GM12865 (cell line): ENCODE results near the gene SNX9.
A peak's percentile ranks its signal among the peaks of the same experiment; 100 is the strongest.

ENCODE experiments used
- DNase-seq: peaks from one replicate; pipeline ENCODE4 v3.0.0; 2010; ENCODE audit warnings: low read depth
- H3K4me3 ChIP-seq: 2 replicates; pipeline ENCODE4 v1.5.1; 2011; ENCODE audit warnings: mild to moderate bottlenecking, low read depth, low read length, control low read depth
- TF ChIP-seq, protein P1 (sequence below): IDR thresholded peaks from 2 replicates; pipeline ENCODE4 v1.5.1; 2011; ENCODE audit warnings: low read length, control low read depth, low read depth, inconsistent platforms; ENCODE audit not compliant: insufficient read depth; ENCODE audit errors: missing control alignments

The SNX9 gene

DNA sequence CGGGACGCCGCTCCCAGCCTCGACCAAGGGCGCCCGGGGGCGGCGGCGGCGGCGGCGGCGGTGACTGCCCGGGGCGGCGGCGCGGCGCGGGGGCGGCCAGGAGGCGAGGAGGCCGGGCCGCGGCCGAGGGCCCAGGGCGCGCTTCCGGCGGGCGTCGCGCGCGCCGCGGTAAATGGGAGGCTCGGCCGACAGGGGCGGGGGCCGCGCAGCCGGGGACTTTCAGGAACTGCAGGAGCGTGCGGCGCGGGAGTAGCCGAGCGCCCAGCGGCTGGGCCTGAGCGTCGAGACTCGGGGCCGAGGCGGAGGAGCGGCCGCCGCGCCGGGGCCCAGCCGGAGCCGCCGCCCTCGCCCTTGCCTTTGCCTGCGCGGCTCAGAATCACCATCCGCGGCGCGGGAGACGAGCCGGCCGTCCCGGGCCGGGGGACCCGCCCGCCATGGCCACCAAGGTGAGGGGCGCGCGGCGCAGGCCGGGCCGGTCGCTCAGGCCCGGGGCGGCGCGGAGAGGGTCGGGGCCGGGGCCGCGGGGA lies at the start of gene SNX9:
Gene SNX9, plus strand, starts transcription at position 246 of the 527 bp plus-strand sequence. Its CDS starts 189 bp downstream, at position 435.
- peak within 1 kb of the TSS; percentile 79 for H3K4me3 ChIP-seq
- peak; percentile 59 for DNase-seq
- TF ChIP-seq, protein P1, sequence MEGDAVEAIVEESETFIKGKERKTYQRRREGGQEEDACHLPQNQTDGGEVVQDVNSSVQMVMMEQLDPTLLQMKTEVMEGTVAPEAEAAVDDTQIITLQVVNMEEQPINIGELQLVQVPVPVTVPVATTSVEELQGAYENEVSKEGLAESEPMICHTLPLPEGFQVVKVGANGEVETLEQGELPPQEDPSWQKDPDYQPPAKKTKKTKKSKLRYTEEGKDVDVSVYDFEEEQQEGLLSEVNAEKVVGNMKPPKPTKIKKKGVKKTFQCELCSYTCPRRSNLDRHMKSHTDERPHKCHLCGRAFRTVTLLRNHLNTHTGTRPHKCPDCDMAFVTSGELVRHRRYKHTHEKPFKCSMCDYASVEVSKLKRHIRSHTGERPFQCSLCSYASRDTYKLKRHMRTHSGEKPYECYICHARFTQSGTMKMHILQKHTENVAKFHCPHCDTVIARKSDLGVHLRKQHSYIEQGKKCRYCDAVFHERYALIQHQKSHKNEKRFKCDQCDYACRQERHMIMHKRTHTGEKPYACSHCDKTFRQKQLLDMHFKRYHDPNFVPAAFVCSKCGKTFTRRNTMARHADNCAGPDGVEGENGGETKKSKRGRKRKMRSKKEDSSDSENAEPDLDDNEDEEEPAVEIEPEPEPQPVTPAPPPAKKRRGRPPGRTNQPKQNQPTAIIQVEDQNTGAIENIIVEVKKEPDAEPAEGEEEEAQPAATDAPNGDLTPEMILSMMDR: no peak

DNA sequence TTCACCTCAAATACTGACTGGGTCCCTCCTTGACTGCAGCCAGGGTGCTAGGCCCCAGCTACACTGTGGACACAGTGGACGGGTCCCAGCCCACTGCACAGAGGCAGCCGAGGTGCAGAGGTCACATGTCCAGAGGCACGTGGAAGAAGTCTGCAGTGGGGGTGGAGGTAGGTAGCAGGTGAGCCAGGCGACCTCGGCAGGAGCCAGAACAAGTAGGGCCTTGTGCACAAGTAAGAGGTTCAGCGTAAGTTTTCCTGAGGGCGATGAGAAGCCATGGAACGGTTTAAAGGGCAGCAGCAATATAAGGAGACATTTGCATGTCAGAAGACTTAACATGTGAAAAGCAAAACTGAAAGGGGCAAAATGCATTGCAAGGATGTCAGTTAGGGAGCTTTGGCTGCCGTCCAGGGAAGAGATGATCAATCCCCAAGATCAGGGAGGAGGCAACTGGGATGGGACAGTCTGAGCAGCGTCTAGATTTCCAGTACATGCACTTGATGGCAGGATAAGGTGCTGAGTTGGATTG lies 49.7 kb upstream of the SNX9 start:
- TF ChIP-seq, protein P1: no peak
- no peak overlapping the region for H3K4me3 ChIP-seq
- no peak for DNase-seq

DNA sequence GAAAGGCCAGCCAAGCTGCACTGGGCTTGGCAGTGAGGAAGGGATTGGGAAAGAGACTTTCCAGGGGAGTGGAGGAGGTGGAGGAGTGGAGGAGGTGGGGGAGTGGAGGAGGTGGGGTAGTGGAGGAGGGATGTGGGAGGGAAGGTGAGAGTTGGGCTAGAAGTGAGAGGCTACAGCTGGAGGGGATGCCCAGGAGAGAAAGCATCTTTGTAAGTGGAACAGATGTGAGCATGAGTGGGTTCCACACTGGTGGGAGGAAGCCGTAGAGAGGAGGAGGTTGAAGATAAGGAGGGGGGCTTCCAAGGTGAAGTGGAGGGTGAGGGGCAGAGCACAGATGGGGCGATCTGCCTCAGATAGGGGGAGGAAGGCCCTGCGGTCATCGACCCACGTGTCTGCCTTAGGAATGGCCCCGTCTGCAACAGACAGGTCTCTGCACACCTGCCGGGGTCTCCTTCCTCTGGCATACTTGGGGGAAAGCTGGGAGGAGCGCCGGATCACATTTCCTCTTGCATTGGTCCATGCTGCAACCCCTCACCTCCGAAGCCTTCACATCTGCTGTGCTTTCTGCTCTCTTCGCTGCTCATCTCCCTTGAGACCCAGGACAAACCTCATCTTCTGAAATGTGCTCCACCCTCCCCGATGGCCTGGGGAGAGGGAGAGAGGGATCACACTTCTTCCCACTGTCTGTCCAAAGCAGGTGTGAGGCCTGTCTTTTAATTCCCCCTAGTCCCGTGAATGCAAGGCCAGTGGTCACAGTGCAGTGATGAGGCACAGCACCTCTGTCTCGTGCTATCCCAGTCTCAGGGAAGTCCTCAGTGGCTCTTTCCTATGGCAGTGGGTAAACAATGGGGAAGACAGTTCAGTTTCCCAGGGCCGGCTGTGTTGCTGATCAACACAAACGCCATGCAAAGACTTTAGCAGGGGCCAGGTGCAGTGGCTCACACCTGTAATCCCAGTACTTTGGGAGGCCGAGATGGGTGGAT lies 48.6 kb upstream of the SNX9 start:
- TF ChIP-seq, protein P1: no peak
- DNase-seq: peak; percentile 38
- H3K4me3 ChIP-seq: no peak overlapping the region

DNA sequence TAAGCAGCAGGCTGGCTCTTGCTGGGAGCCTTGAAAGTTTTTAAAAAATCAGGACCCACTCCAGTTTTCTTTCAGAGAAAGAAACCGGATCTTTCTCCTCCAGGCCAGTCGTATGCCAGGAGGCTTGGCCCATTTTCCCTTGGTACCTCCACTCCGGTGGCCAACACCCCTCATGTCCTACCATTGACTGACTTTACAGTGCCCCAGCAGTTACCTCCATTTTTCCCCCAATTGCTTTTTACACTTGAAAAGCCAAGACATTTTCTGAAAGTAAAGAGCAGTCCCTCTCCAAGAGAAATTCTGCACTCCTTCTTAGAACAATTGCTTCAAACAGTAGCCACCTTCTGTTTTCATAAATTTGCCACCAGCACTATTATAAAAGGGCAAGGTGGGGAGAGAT lies 47.7 kb upstream of the SNX9 start:
- no peak overlapping the region for H3K4me3 ChIP-seq
- no peak for DNase-seq
- TF ChIP-seq, protein P1: no peak

DNA sequence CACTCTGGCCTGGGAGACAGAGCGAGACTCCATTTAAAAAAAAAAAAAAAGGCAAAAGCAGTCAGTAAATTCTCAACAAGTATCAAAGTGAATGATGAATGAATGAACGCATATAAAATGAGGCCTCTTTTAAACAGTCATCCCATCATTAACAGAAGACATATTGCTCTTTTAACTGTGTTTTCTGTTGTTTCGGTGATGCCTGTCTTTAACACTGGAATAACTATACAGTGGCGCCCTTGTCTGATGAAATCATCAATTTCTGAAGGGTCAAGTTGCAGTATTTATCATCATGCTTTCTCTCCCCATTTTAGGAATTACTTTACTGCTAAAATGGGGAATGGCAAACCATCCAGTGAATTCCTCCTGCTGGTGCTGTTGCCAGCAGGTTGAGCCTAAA lies 45.7 kb upstream of the SNX9 start:
- DNase-seq: no peak
- TF ChIP-seq, protein P1: no peak
- no peak overlapping the region for H3K4me3 ChIP-seq

DNA sequence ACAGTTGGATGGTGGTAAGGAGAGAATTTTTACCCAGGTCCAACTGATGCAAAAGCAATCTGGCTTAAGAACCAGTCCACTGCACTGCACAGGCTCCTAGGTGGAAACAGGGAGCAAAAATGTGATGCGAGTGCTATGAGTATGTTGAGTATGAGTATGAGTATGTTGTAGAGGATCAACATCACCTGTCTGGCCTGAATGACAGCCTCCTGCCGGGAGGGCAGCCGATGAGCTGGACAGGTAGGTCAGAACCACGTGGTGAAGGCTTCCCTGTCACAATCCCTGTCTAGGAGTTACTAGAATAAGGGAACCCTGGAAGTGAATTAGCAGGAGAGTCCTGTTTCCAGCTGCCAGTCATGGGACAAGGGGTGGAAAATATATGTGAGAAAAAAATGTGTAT lies 44.3 kb upstream of the SNX9 start:
- no peak overlapping the region for H3K4me3 ChIP-seq
- TF ChIP-seq, protein P1: no peak
- no peak for DNase-seq
